Neural progenitor cell (in vitro differentiated cells): ENCODE data around the gene ATAD3B.

ENCODE experiments used
- EZH2 ChIP-seq: fragments of 200-600 bp; sonication (generic); IDR thresholded peaks from 2 replicates; pipeline ENCODE4 v1.6.1; 2017; ENCODE audit warnings: antibody characterized with exemption, mild to moderate bottlenecking, moderate library complexity
- TF ChIP-seq, protein P1 (sequence below): fragments of 200-600 bp; sonication (generic); IDR thresholded peaks from 2 replicates; pipeline ENCODE4 v1.5.1; 2017; ENCODE audit warnings: antibody characterized with exemption, mild to moderate bottlenecking

DNA sequence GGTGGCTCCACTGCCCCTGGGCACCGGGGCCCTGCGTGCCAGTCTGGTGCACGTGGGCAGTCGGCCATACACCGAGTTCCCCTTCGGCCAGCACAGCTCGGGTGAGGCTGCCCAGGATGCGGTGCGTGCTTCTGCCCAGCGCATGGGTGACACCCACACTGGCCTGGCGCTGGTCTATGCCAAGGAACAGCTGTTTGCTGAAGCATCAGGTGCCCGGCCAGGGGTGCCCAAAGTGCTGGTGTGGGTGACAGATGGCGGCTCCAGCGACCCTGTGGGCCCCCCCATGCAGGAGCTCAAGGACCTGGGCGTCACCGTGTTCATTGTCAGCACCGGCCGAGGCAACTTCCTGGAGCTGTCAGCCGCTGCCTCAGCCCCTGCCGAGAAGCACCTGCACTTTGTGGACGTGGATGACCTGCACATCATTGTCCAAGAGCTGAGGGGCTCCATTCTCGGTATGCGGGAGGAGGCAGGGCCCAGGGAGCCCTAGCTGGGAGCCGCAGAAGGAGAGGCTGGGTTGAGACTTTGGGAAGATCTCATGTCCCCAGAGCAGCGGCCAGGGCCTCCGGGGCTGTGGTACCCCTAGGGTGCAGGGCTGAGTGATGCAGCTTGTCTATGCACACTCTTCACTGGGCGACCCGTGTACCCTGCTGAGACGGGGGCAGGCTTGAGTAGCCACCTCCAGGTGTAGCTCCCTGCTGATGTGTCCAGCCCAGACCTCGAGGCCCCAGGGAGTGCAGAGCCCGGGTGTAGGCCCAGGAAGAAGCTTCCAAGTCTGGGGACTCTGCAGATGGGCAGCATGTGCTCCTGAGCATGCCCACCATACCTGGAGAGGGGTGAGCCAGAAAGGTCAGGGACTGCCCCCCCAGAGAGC, 34.3 kb upstream of the ATAD3B start:
- TF ChIP-seq, protein P1, sequence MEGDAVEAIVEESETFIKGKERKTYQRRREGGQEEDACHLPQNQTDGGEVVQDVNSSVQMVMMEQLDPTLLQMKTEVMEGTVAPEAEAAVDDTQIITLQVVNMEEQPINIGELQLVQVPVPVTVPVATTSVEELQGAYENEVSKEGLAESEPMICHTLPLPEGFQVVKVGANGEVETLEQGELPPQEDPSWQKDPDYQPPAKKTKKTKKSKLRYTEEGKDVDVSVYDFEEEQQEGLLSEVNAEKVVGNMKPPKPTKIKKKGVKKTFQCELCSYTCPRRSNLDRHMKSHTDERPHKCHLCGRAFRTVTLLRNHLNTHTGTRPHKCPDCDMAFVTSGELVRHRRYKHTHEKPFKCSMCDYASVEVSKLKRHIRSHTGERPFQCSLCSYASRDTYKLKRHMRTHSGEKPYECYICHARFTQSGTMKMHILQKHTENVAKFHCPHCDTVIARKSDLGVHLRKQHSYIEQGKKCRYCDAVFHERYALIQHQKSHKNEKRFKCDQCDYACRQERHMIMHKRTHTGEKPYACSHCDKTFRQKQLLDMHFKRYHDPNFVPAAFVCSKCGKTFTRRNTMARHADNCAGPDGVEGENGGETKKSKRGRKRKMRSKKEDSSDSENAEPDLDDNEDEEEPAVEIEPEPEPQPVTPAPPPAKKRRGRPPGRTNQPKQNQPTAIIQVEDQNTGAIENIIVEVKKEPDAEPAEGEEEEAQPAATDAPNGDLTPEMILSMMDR, result no peak
- TF ChIP-seq EZH2, result no peak
